Sigmoid colon (tissue), 4 donors: ENCODE data around the gene PLCL1.

Experiments used
- CTCF ChIP-seq, 4 experiments: fragments of 450-650 bp in 3 of 4; fragments of 200-600 bp in 1 of 4; IDR thresholded peaks; one replicate each; pipeline ENCODE4 v1.5.1; 2016 to 2019; ENCODE audit warnings: antibody characterized with exemption in 4 of 4, mild to moderate bottlenecking in 3 of 4, moderate library complexity in 2 of 4
- EP300 ChIP-seq, 4 donors: sonication (generic); formaldehyde crosslinking; IDR thresholded peaks; one replicate each; pipeline ENCODE4 v1.6.1; 2017; ENCODE audit warnings: antibody characterized with exemption in 4 of 4
- POLR2A ChIP-seq, 2 donors: fragments of 450-650 bp; IDR thresholded peaks; one replicate each; pipeline ENCODE4 v1.6.1; 2016; ENCODE audit warnings: antibody characterized with exemption in 2 of 2, mild to moderate bottlenecking in 2 of 2, moderate library complexity in 2 of 2

GRCh38 chr2:197982565-197982964 lies 178.2 kb downstream of the PLCL1 start:
- no peak for TF ChIP-seq EP300 (IDR thresholded peaks at IDR 0.05)
- TF ChIP-seq CTCF (IDR thresholded peaks at IDR 0.05) = no peak
- no peak for TF ChIP-seq POLR2A (IDR thresholded peaks at IDR 0.05)
